Measurements from ENCODE around the gene ZSCAN16. TPM values are rescaled to one million over a fixed set of nuclear protein-coding genes. Genes with fewer than 3 reads are reported as not detected.

Gene ZSCAN16
- total and polyA plus RNA-seq, 2 donors (not counting 1 experiment from before 2014, with no cell fraction given) = 5.4 to 15.4 TPM

GRCh38 chr6:28136585-28137504 is 12.4 kb downstream of the ZSCAN16 start:
- intact Hi-C loops (cut with micrococcal nuclease) = loop anchor here (1.0 to 10.0 kb wide), 11 partner anchors 13 to 662 kb away; partner anchors contain the start of genes ZKSCAN3, ZKSCAN4, ZNF184 and ZSCAN12
- peak overlapping the region; percentile 94 for H3K4me3 Mint-ChIP-seq

More at GRCh38 chr6:28136585-28137504, 12.4 kb downstream of the ZSCAN16 start:
- Histone ChIP-seq H3K4me2 (replicated peaks; ENCODE audit: low read depth, low read length, poor library complexity, severe bottlenecking) (peak overlapping the region; percentile 94), H3K27ac (ENCODE audit: low read length in 2 of 2) (peak overlapping the region; percentile 95 to 97), H2AFZ (ENCODE audit: insufficient read depth, low read depth, low read length, poor library complexity, severe bottlenecking) (peak overlapping the region; percentile 94), H4K20me1 (ENCODE audit: control insufficient read depth, insufficient read depth, low read length, poor library complexity, severe bottlenecking) (no peaks in the 10 kb centered on the region), H3K27me3 (replicated peaks in 1 of 4; ENCODE audit: control extremely low read depth in 1 of 4, control insufficient read depth in 3 of 4, insufficient read depth in 4 of 4, low read length in 3 of 4) (no peaks in the 10 kb centered on the region), H3K79me2 (ENCODE audit: control insufficient read depth, insufficient read depth, low read length) (peaks cover 19% of the 10 kb centered on the region), H3K4me3 (ENCODE audit: control extremely low read depth in 1 of 5, extremely low read depth in 1 of 5, insufficient read depth in 1 of 5, low read depth in 2 of 5, low read length in 4 of 5) (peak overlapping the region; percentile 89 to 99 (median 96)), H3K36me3 (replicated peaks in 1 of 2; ENCODE audit: control extremely low read depth in 1 of 2, control insufficient read depth in 1 of 2, extremely low read depth in 1 of 2, insufficient read depth in 2 of 2, low read length in 1 of 2) (no peaks in the 10 kb centered on the region), H3K9ac (ENCODE audit: low read length) (peak overlapping the region; percentile 98), H3K9me3 (ENCODE audit: control extremely low read depth in 1 of 3, control insufficient read depth in 2 of 3, insufficient read depth in 1 of 3, low read length in 2 of 3) (no peaks in the 10 kb centered on the region), H3K4me1 (ENCODE audit: control insufficient read depth in 2 of 2, insufficient read depth in 2 of 2, low read length in 2 of 2) (peaks cover 24 to 27% of the 10 kb centered on the region in 2 donors)
- POLR2A ChIA-PET = interaction anchor here (0.7 to 2.6 kb wide), 4 partner anchors 12 to 56 kb away, joined by 3 to 18 read pairs (median 6); partner anchors contain the start of gene ZSCAN16
- ATAC-seq (ENCODE audit: low read depth) (peak; percentile 52), DNase-seq (peak; percentile 89)
- CTCF ChIA-PET = interaction anchor here (0.7 to 8.1 kb wide), 8 partner anchors 10 to 246 kb away, joined by 3 to 46 read pairs (median 4); partner anchors contain the start of gene ZSCAN16
- Mint-ChIP-seq H3K27ac (peak overlapping the region; percentile 95), H3K4me1 (peaks cover 60% of the 10 kb centered on the region), H3K27me3 (no peaks in the 10 kb centered on the region), H3K9me3 (ENCODE audit: insufficient read depth) (no peaks in the 10 kb centered on the region)
- TF ChIP-seq EZH2 (IDR thresholded peaks at IDR 0.05; ENCODE audit: borderline replicate concordance, insufficient read depth, low read depth, low read length, poor library complexity, severe bottlenecking) (no peak), CTCF (IDR thresholded peaks at IDR 0.05) (no peak)
- WGBS (ENCODE audit: insufficient coverage) = under 1% methylated on average over 51 of the region's 58 CpGs

All from B cell (primary cell).